Daoy (cell line): ENCODE measurements around the gene PJVK. TPM values are rescaled to one million over a fixed set of nuclear protein-coding genes. Genes with fewer than 3 reads are reported as not detected.
"Not testable (repeated sequence)": the region's sequence is repeated elsewhere in the genome, so short reads cannot be mapped to it uniquely, and the experiment has no call there.

Experiments used
- DNase-seq: peaks from one replicate; pipeline ENCODE4 v3.0.0-alpha.2; 2015; ENCODE audit warnings: low read depth
- total RNA-seq: library from RNA; depleted of rRNA; stranded (reverse); fragments of >200 nt; shearing (Covaris generic); gene quantifications from 2 replicates; pipeline ENCODE4 v1.2.3, GENCODE V29; 2014

Gene PJVK
- total RNA-seq, 1 experiment from 2014 or later = not detected

- no peak for DNase-seq
Measured at GRCh38 chr2:178429336-178429735, 21.8 kb upstream of the PJVK start.

- DNase-seq = no peak
Measured at GRCh38 chr2:178436662-178437061, 14.5 kb upstream of the PJVK start.

GRCh38 chr2:178441426-178441825, 9.8 kb upstream of the PJVK start:
- no peak for DNase-seq

GRCh38 chr2:178448968-178449661, 2.1 kb upstream of the PJVK start:
- no peak for DNase-seq

- no peak for DNase-seq
Measured at GRCh38 chr2:178449700-178450523, 1.3 kb upstream of the PJVK start.

- no peak for DNase-seq
Measured at GRCh38 chr2:178450524-178450773, 729 bp upstream of the PJVK start.

- DNase-seq = no peak
Measured at GRCh38 chr2:178452334-178452733, 1.2 kb downstream of the PJVK start.

GRCh38 chr2:178452870-178453269, 1.7 kb downstream of the PJVK start:
- no peak for DNase-seq

- DNase-seq = no peak
Measured at GRCh38 chr2:178455947-178456346, 4.8 kb downstream of the PJVK start.

GRCh38 chr2:178457390-178457886, 6.3 kb downstream of the PJVK start:
- no peak for DNase-seq

GRCh38 chr2:178469219-178469849, 18.2 kb downstream of the PJVK start:
- no peak for DNase-seq

GRCh38 chr2:178471313-178471712, 20.1 kb downstream of the PJVK start:
- DNase-seq = not testable (repeated sequence)

GRCh38 chr2:178473373-178473772, 22.2 kb downstream of the PJVK start:
- DNase-seq = no peak

- no peak for DNase-seq
Measured at GRCh38 chr2:178473931-178474330, 22.8 kb downstream of the PJVK start.

- DNase-seq = no peak
Measured at GRCh38 chr2:178474560-178474959, 23.4 kb downstream of the PJVK start.

GRCh38 chr2:178476477-178476876, 25.3 kb downstream of the PJVK start:
- DNase-seq = no peak

GRCh38 chr2:178477443-178478129, 26.4 kb downstream of the PJVK start:
- no peak for DNase-seq

- no peak for DNase-seq
Measured at GRCh38 chr2:178478130-178478438, 26.9 kb downstream of the PJVK start.

- peak; percentile 83 for DNase-seq
Measured at GRCh38 chr2:178478439-178479274, 27.5 kb downstream of the PJVK start, which contains the start of gene FKBP7. FKBP7 (minus strand) TSS chr2:178478600; CDS start chr2:178478499, 101 bp downstream.

- DNase-seq = no peak
Measured at GRCh38 chr2:178479275-178479616, 28.1 kb downstream of the PJVK start.

- no peak for DNase-seq
Measured at GRCh38 chr2:178479758-178480226, 28.6 kb downstream of the PJVK start.
